Hepatocyte (in vitro differentiated cells): ENCODE data around the gene IMMP2L. TPM values are rescaled to one million over a fixed set of nuclear protein-coding genes. Genes with fewer than 3 reads are reported as not detected.

Experiments
- DNase-seq: peaks from one replicate; pipeline ENCODE4 v3.0.0-alpha.2; 2016; ENCODE audit warnings: low spot score
- H2AFZ ChIP-seq: fragments of 200-600 bp; sonication (generic); 2 replicates; pipeline ENCODE4 v1.6.0; 2016; ENCODE audit warnings: antibody characterized with exemption, mild to moderate bottlenecking
- H3K27ac ChIP-seq: fragments of 200-600 bp; sonication (generic); 2 replicates; pipeline ENCODE4 v1.5.1; 2016; ENCODE audit warnings: mild to moderate bottlenecking
- H3K27me3 ChIP-seq: fragments of 200-600 bp; sonication (generic); 2 replicates; pipeline ENCODE4 v1.6.1; 2016
- H3K36me3 ChIP-seq: fragments of 200-600 bp; sonication (generic); replicated peaks from 2 replicates; pipeline ENCODE4 v1.5.1; 2016; ENCODE audit warnings: low read depth; ENCODE audit not compliant: insufficient read depth
- H3K4me1 ChIP-seq: fragments of 200-600 bp; sonication (generic); 2 replicates; pipeline ENCODE4 v1.5.1; 2016; ENCODE audit warnings: mild to moderate bottlenecking, moderate library complexity; ENCODE audit not compliant: insufficient read depth
- H3K4me2 ChIP-seq: fragments of 200-600 bp; sonication (generic); 2 replicates; pipeline ENCODE4 v1.6.0; 2016
- H3K4me3 ChIP-seq: fragments of 200-600 bp; sonication (generic); 2 replicates; pipeline ENCODE4 v1.5.1; 2016; ENCODE audit warnings: mild to moderate bottlenecking
- H3K79me2 ChIP-seq: fragments of 200-600 bp; sonication (generic); 2 replicates; pipeline ENCODE4 v1.6.0; 2017; ENCODE audit warnings: mild to moderate bottlenecking
- H3K9me2 ChIP-seq: fragments of 200-600 bp; sonication (generic); replicated peaks from 2 replicates; pipeline ENCODE4 v1.6.0; 2017; ENCODE audit warnings: mild to moderate bottlenecking; ENCODE audit not compliant: insufficient read depth
- H3K9me3 ChIP-seq: fragments of 200-600 bp; sonication (generic); 2 replicates; pipeline ENCODE4 v1.5.1; 2016; ENCODE audit warnings: low read depth, mild to moderate bottlenecking
- H4K20me1 ChIP-seq: fragments of 200-600 bp; sonication (generic); 2 replicates; pipeline ENCODE4 v1.6.0; 2016; ENCODE audit warnings: mild to moderate bottlenecking; ENCODE audit not compliant: insufficient read depth, poor library complexity, severe bottlenecking
- CTCF ChIP-seq: fragments of 200-600 bp; sonication (generic); IDR thresholded peaks from 2 replicates; pipeline ENCODE4 v1.5.1; 2016; ENCODE audit warnings: antibody characterized with exemption, mild to moderate bottlenecking; ENCODE audit not compliant: poor library complexity
- EZH2 ChIP-seq: fragments of 200-600 bp; sonication (generic); IDR thresholded peaks from 2 replicates; pipeline ENCODE4 v1.6.1; 2016; ENCODE audit warnings: antibody characterized with exemption, mild to moderate bottlenecking, borderline replicate concordance
- EZH2phosphoT487 ChIP-seq: fragments of 200-600 bp; sonication (generic); IDR thresholded peaks from one replicate; pipeline ENCODE4 v1.6.1; 2018; ENCODE audit warnings: antibody characterized with exemption, mild to moderate bottlenecking, low read depth, moderate library complexity; ENCODE audit not compliant: unreplicated experiment, severe bottlenecking
- WGBS: methylation state at CpG from one replicate; pipeline ENCODE4 v1.1.6; 2016; ENCODE audit warnings: low lambda C conversion rate; ENCODE audit errors: missing lambda C conversion rate; 5-methylcytosine and 5-hydroxymethylcytosine counted together
- polyA plus RNA-seq: library from polyadenylated mRNA; unstranded; fragments of >200 nt; fragmentation: Nextera tagmentation; extraction: Ambion mirVana; gene quantifications from 2 replicates; pipeline ENCODE4 v1.2.1, GENCODE V29; 2016
- total RNA-seq: library from RNA; depleted of rRNA; stranded (reverse); fragments of >200 nt; gene quantifications from 2 replicates; pipeline ENCODE4 v1.2.3, GENCODE V29; 2014

IMMP2L gene
- total and polyA plus RNA-seq, 2 experiments from 2014 or later: 13.3 to 17.6 TPM

GRCh38 chr7:110856704-110857103 is 705.6 kb downstream of the IMMP2L start:
- Histone ChIP-seq H4K20me1 (no peaks in the 10 kb centered on the region), H2AFZ (no peak overlapping the region), H3K9me2 (no peaks in the 10 kb centered on the region), H3K79me2 (no peaks in the 10 kb centered on the region), H3K27me3 (no peaks in the 10 kb centered on the region), H3K4me1 (no peaks in the 10 kb centered on the region), H3K4me3 (no peak overlapping the region), H3K9me3 (no peaks in the 10 kb centered on the region), H3K4me2 (no peak overlapping the region), H3K27ac (no peak overlapping the region), H3K36me3 (no peaks in the 10 kb centered on the region)
- no peak for TF ChIP-seq CTCF
- no peak for TF ChIP-seq EZH2phosphoT487
- no peak for TF ChIP-seq EZH2
- WGBS: 92% methylated on average over 3 of the region's 3 CpGs
- no peak for DNase-seq

GRCh38 chr7:110854651-110855050 is 707.6 kb downstream of the IMMP2L start:
- Histone ChIP-seq H3K4me2 (no peak overlapping the region), H3K4me1 (no peaks in the 10 kb centered on the region)
- TF ChIP-seq CTCF: no peak
- no peak for TF ChIP-seq EZH2
- TF ChIP-seq EZH2phosphoT487: no peak

GRCh38 chr7:110854166-110854565 is 708.1 kb downstream of the IMMP2L start:
- no peak overlapping the region for H3K27ac ChIP-seq
- no peaks in the 10 kb centered on the region for H3K79me2 ChIP-seq
- no peaks in the 10 kb centered on the region for H3K4me1 ChIP-seq
- no peak overlapping the region for H3K4me2 ChIP-seq
- DNase-seq: no peak
- no peaks in the 10 kb centered on the region for H3K9me2 ChIP-seq
- TF ChIP-seq EZH2 (no peak), CTCF (no peak), EZH2phosphoT487 (no peak)
- no peak overlapping the region for H2AFZ ChIP-seq
- no peaks in the 10 kb centered on the region for H4K20me1 ChIP-seq
- no peaks in the 10 kb centered on the region for H3K9me3 ChIP-seq
- H3K36me3 ChIP-seq: no peaks in the 10 kb centered on the region
- H3K4me3 ChIP-seq: no peak overlapping the region
- H3K27me3 ChIP-seq: no peaks in the 10 kb centered on the region

More at GRCh38 chr7:110854651-110855050, 707.6 kb downstream of the IMMP2L start:
- H3K27me3 ChIP-seq: no peaks in the 10 kb centered on the region
- H4K20me1 ChIP-seq: no peaks in the 10 kb centered on the region
- no peaks in the 10 kb centered on the region for H3K79me2 ChIP-seq
- H3K36me3 ChIP-seq: no peaks in the 10 kb centered on the region
- H2AFZ ChIP-seq: no peak overlapping the region
- H3K9me2 ChIP-seq: no peaks in the 10 kb centered on the region
- no peak overlapping the region for H3K27ac ChIP-seq
- no peak for DNase-seq
- 92% methylated on average over 2 of the region's 2 CpGs for WGBS
- H3K9me3 ChIP-seq: no peaks in the 10 kb centered on the region
- no peak overlapping the region for H3K4me3 ChIP-seq

- no peaks in the 10 kb centered on the region for H3K4me1 ChIP-seq
- 94% methylated on average over 3 of the region's 3 CpGs for WGBS
- no peaks in the 10 kb centered on the region for H3K36me3 ChIP-seq
- no peak for DNase-seq
- no peaks in the 10 kb centered on the region for H3K79me2 ChIP-seq
- no peak overlapping the region for H2AFZ ChIP-seq
- no peak overlapping the region for H3K27ac ChIP-seq
- no peaks in the 10 kb centered on the region for H3K27me3 ChIP-seq
- H3K9me3 ChIP-seq: no peaks in the 10 kb centered on the region
- H3K9me2 ChIP-seq: no peaks in the 10 kb centered on the region
- TF ChIP-seq EZH2phosphoT487 (no peak), EZH2 (no peak), CTCF (no peak)
- H3K4me2 ChIP-seq: no peak overlapping the region
- H3K4me3 ChIP-seq: no peak overlapping the region
- H4K20me1 ChIP-seq: no peaks in the 10 kb centered on the region
These were observed 709.0 kb downstream of the IMMP2L start for GRCh38 chr7:110853263-110853662.
